Ishikawa (cell line): Measurements from ENCODE around the gene TOMM40.

Experiments used
- CREB1 ChIP-seq: IDR thresholded peaks from 2 replicates; pipeline ENCODE4 v1.6.1; 2012; ENCODE audit warnings: low read depth
- EP300 ChIP-seq: IDR thresholded peaks from 2 replicates; pipeline ENCODE4 v1.6.1; 2012; ENCODE audit warnings: borderline replicate concordance
- MAX ChIP-seq: IDR thresholded peaks from 2 replicates; pipeline ENCODE4 v1.6.1; 2012
- NFIC ChIP-seq: IDR thresholded peaks from 2 replicates; pipeline ENCODE4 v1.6.1; 2012
- TAF1 ChIP-seq: IDR thresholded peaks from 2 replicates; pipeline ENCODE4 v1.6.1; 2012; ENCODE audit warnings: low read depth, mild to moderate bottlenecking
- TCF12 ChIP-seq: IDR thresholded peaks from 2 replicates; pipeline ENCODE4 v1.6.1; 2012; ENCODE audit warnings: low read depth
- TEAD4 ChIP-seq: IDR thresholded peaks from 2 replicates; pipeline ENCODE4 v1.6.1; 2012
- USF1 ChIP-seq: IDR thresholded peaks from 2 replicates; pipeline ENCODE4 v1.6.1; 2012
- TF ChIP-seq, protein P1 (sequence below): IDR thresholded peaks from 2 replicates; pipeline ENCODE4 v1.6.1; 2012; ENCODE audit warnings: low read depth, mild to moderate bottlenecking

- TF ChIP-seq, protein P1, sequence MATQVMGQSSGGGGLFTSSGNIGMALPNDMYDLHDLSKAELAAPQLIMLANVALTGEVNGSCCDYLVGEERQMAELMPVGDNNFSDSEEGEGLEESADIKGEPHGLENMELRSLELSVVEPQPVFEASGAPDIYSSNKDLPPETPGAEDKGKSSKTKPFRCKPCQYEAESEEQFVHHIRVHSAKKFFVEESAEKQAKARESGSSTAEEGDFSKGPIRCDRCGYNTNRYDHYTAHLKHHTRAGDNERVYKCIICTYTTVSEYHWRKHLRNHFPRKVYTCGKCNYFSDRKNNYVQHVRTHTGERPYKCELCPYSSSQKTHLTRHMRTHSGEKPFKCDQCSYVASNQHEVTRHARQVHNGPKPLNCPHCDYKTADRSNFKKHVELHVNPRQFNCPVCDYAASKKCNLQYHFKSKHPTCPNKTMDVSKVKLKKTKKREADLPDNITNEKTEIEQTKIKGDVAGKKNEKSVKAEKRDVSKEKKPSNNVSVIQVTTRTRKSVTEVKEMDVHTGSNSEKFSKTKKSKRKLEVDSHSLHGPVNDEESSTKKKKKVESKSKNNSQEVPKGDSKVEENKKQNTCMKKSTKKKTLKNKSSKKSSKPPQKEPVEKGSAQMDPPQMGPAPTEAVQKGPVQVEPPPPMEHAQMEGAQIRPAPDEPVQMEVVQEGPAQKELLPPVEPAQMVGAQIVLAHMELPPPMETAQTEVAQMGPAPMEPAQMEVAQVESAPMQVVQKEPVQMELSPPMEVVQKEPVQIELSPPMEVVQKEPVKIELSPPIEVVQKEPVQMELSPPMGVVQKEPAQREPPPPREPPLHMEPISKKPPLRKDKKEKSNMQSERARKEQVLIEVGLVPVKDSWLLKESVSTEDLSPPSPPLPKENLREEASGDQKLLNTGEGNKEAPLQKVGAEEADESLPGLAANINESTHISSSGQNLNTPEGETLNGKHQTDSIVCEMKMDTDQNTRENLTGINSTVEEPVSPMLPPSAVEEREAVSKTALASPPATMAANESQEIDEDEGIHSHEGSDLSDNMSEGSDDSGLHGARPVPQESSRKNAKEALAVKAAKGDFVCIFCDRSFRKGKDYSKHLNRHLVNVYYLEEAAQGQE = no peak
- TF ChIP-seq EP300 (no peak), MAX (no peak), USF1 (no peak), NFIC (no peak), TCF12 (no peak), TAF1 (no peak), TEAD4 (no peak), CREB1 (no peak)
Measured at GRCh38 chr19:44908074-44908835, 17.2 kb downstream of the TOMM40 start.
